ENCODE measurements around the gene HAPLN1. TPM values are rescaled to one million over a fixed set of nuclear protein-coding genes. Genes with fewer than 3 reads are reported as not detected.
"Not testable (repeated sequence)": the region's sequence is repeated elsewhere in the genome, so short reads cannot be mapped to it uniquely, and the experiment has no call there.

Gene HAPLN1
- total RNA-seq, 1 experiment from 2014 or later: not detected

- Histone ChIP-seq H3K4me2 (no peak overlapping the region), H3K27ac (no peak overlapping the region)
- POLR2A ChIA-PET (ENCODE audit: unreplicated experiment): no interaction called here
These were observed 21.4 kb upstream of the HAPLN1 start for GRCh38 chr5:83742089-83742488.

GRCh38 chr5:83741571-83741970 lies 20.9 kb upstream of the HAPLN1 start:
- Histone ChIP-seq H3K4me3 (no peak overlapping the region), H2AFZ (no peak overlapping the region), H3K27ac (no peak overlapping the region), H3K4me2 (no peak overlapping the region), H3K27me3 (ENCODE audit: insufficient read depth, low read depth) (no peaks in the 10 kb centered on the region), H3K79me2 (ENCODE audit: low read depth) (no peaks in the 10 kb centered on the region), H3K36me3 (ENCODE audit: low read depth) (no peaks in the 10 kb centered on the region), H3K9me2 (ENCODE audit: insufficient read depth) (no peaks in the 10 kb centered on the region), H3K9me3 (ENCODE audit: insufficient read depth, low read depth) (no peaks in the 10 kb centered on the region), H3F3A (ENCODE audit: insufficient read depth, low read depth) (no peaks in the 10 kb centered on the region), H3K4me1 (replicated peaks; ENCODE audit: insufficient read depth) (no peaks in the 10 kb centered on the region), H4K20me1 (ENCODE audit: insufficient read depth) (no peaks in the 10 kb centered on the region)
- TF ChIP-seq EZH2 (IDR thresholded peaks at IDR 0.05; ENCODE audit: low read depth) (no peak), CTCF (conservative IDR thresholded peaks at IDR 0.05) (no peak)
- no peak for DNase-seq
- ChIA-PET CTCF (no interaction called here), POLR2A (ENCODE audit: unreplicated experiment) (no interaction called here)
- intact Hi-C loops (cut with micrococcal nuclease; ENCODE audit: unreplicated experiment): no loop called here
- BruUV-seq (replicated peaks): no TSS peak

More at GRCh38 chr5:83742089-83742488, 21.4 kb upstream of the HAPLN1 start:
- no peaks in the 10 kb centered on the region for H3K9me3 ChIP-seq (ENCODE audit: insufficient read depth, low read depth)
- no peaks in the 10 kb centered on the region for H3K9me2 ChIP-seq (ENCODE audit: insufficient read depth)
- H3K27me3 ChIP-seq (ENCODE audit: insufficient read depth, low read depth): no peaks in the 10 kb centered on the region
- H3K4me1 ChIP-seq (replicated peaks; ENCODE audit: insufficient read depth): no peaks in the 10 kb centered on the region
- no peak overlapping the region for H3K4me3 ChIP-seq
- no peak for TF ChIP-seq EZH2 (IDR thresholded peaks at IDR 0.05; ENCODE audit: low read depth)
- no peak for TF ChIP-seq CTCF (conservative IDR thresholded peaks at IDR 0.05)
- DNase-seq: no peak
- no peaks in the 10 kb centered on the region for H3K36me3 ChIP-seq (ENCODE audit: low read depth)
- BruUV-seq (replicated peaks): no TSS peak
- CTCF ChIA-PET: no interaction called here
- no peaks in the 10 kb centered on the region for H4K20me1 ChIP-seq (ENCODE audit: insufficient read depth)
- no peak overlapping the region for H2AFZ ChIP-seq
- no peaks in the 10 kb centered on the region for H3K79me2 ChIP-seq (ENCODE audit: low read depth)
- intact Hi-C loops (cut with micrococcal nuclease; ENCODE audit: unreplicated experiment): no loop called here
- no peaks in the 10 kb centered on the region for H3F3A ChIP-seq (ENCODE audit: insufficient read depth, low read depth)

- no peaks in the 10 kb centered on the region for H3F3A ChIP-seq (ENCODE audit: insufficient read depth, low read depth)
- no peaks in the 10 kb centered on the region for H3K27me3 ChIP-seq (ENCODE audit: insufficient read depth, low read depth)
- H4K20me1 ChIP-seq (ENCODE audit: insufficient read depth): no peaks in the 10 kb centered on the region
- ChIA-PET POLR2A (ENCODE audit: unreplicated experiment) (no interaction called here), CTCF (no interaction called here)
- H3K4me3 ChIP-seq: no peak overlapping the region
- H3K79me2 ChIP-seq (ENCODE audit: low read depth): no peaks in the 10 kb centered on the region
- intact Hi-C loops (cut with micrococcal nuclease; ENCODE audit: unreplicated experiment): no loop called here
- no peak for DNase-seq
- H2AFZ ChIP-seq: no peak overlapping the region
- no peaks in the 10 kb centered on the region for H3K4me1 ChIP-seq (replicated peaks; ENCODE audit: insufficient read depth)
- no peak overlapping the region for H3K27ac ChIP-seq
- no TSS peak for BruUV-seq (replicated peaks)
- H3K9me2 ChIP-seq (ENCODE audit: insufficient read depth): no peaks in the 10 kb centered on the region
- TF ChIP-seq EZH2 (IDR thresholded peaks at IDR 0.05; ENCODE audit: low read depth) (no peak), CTCF (conservative IDR thresholded peaks at IDR 0.05) (no peak)
- H3K4me2 ChIP-seq: no peak overlapping the region
- no peaks in the 10 kb centered on the region for H3K36me3 ChIP-seq (ENCODE audit: low read depth)
- H3K9me3 ChIP-seq (ENCODE audit: insufficient read depth, low read depth): no peaks in the 10 kb centered on the region
These were observed 20.1 kb upstream of the HAPLN1 start for GRCh38 chr5:83740741-83741140.

- CTCF ChIA-PET; H3K4me1 ChIP-seq (replicated peaks; ENCODE audit: insufficient read depth); intact Hi-C loops (cut with micrococcal nuclease; ENCODE audit: unreplicated experiment); H4K20me1 ChIP-seq (ENCODE audit: insufficient read depth); H3K4me2 ChIP-seq; H3K27ac ChIP-seq; BruUV-seq (replicated peaks); H2AFZ ChIP-seq; H3K36me3 ChIP-seq (ENCODE audit: low read depth); POLR2A ChIA-PET (ENCODE audit: unreplicated experiment); H3K79me2 ChIP-seq (ENCODE audit: low read depth); H3K4me3 ChIP-seq; DNase-seq; H3F3A ChIP-seq (ENCODE audit: insufficient read depth, low read depth); H3K9me2 ChIP-seq (ENCODE audit: insufficient read depth); H3K9me3 ChIP-seq (ENCODE audit: insufficient read depth, low read depth); H3K27me3 ChIP-seq (ENCODE audit: insufficient read depth, low read depth): not testable (repeated sequence)
These were observed 15.5 kb upstream of the HAPLN1 start for GRCh38 chr5:83736169-83736568.

- CTCF ChIA-PET; H3K79me2 ChIP-seq (ENCODE audit: low read depth); H3K4me2 ChIP-seq; POLR2A ChIA-PET (ENCODE audit: unreplicated experiment); intact Hi-C loops (cut with micrococcal nuclease; ENCODE audit: unreplicated experiment); H3K4me3 ChIP-seq; H3K4me1 ChIP-seq (replicated peaks; ENCODE audit: insufficient read depth); BruUV-seq (replicated peaks); H3K36me3 ChIP-seq (ENCODE audit: low read depth); H3F3A ChIP-seq (ENCODE audit: insufficient read depth, low read depth); H3K27ac ChIP-seq; H3K27me3 ChIP-seq (ENCODE audit: insufficient read depth, low read depth); H3K9me3 ChIP-seq (ENCODE audit: insufficient read depth, low read depth); H3K9me2 ChIP-seq (ENCODE audit: insufficient read depth); H4K20me1 ChIP-seq (ENCODE audit: insufficient read depth); H2AFZ ChIP-seq; DNase-seq: not testable (repeated sequence)
These were observed 14.4 kb upstream of the HAPLN1 start for GRCh38 chr5:83735058-83735457.

Data from PC-9 (cell line).